Transverse colon (tissue), 4 donors: Measurements from ENCODE around the gene SMARCA1. TPM values are rescaled to one million over a fixed set of nuclear protein-coding genes. Genes with fewer than 3 reads are reported as not detected.

Experiments
- DNase-seq: peaks from one replicate; pipeline ENCODE4 v3.0.0-alpha.2; 2019
- H3K27ac ChIP-seq, 4 donors: fragments of 200-600 bp; sonication (generic); 2 replicates each; pipeline ENCODE4 v1.5.1; 2016 to 2018; ENCODE audit warnings: inconsistent platforms in 4 of 4
- H3K27me3 ChIP-seq: fragments of 200-600 bp; sonication (generic); 2 replicates; pipeline ENCODE4 v1.5.1; 2017; ENCODE audit warnings: inconsistent platforms
- H3K36me3 ChIP-seq, 4 donors: fragments of 200-600 bp; sonication (generic); 2 replicates each; pipeline ENCODE4 v1.5.1; 2017 to 2019; ENCODE audit warnings: inconsistent platforms in 4 of 4
- H3K4me1 ChIP-seq, 4 donors: fragments of 200-600 bp; sonication (generic); 2 replicates each; pipeline ENCODE4 v1.5.1; 2017 to 2020; ENCODE audit warnings: inconsistent platforms in 4 of 4
- H3K4me3 ChIP-seq, 4 donors: fragments of 200-600 bp; sonication (generic); 1 replicate in 1 of 4; 2 replicates in 3 of 4; pipeline versions ENCODE4 v1.5.1 to v1.6.1; 2017 to 2019; ENCODE audit warnings: inconsistent platforms in 4 of 4
- H3K9me3 ChIP-seq, 2 donors: fragments of 200-600 bp; sonication (generic); 2 replicates each; pipeline ENCODE4 v1.5.1; 2017 to 2019; ENCODE audit warnings: inconsistent platforms in 2 of 2
- CTCF ChIP-seq, 5 experiments: fragments of 200-600 bp in 3 of 5; fragments of 450-650 bp in 2 of 5; sonication (generic) in 3 of 5; IDR thresholded peaks; 1 replicate in 2 of 5; 2 replicates in 3 of 5; pipeline ENCODE4 v1.5.1; 2016 to 2017; ENCODE audit warnings: antibody characterized with exemption in 5 of 5, inconsistent platforms in 3 of 5, mild to moderate bottlenecking in 2 of 5, moderate library complexity in 1 of 5
- EP300 ChIP-seq: sonication (generic); formaldehyde crosslinking; IDR thresholded peaks from one replicate; pipeline ENCODE4 v1.6.1; 2017; ENCODE audit warnings: antibody characterized with exemption, low read depth
- POLR2A ChIP-seq: fragments of 450-650 bp; IDR thresholded peaks from one replicate; pipeline ENCODE4 v1.6.1; 2016; ENCODE audit warnings: antibody characterized with exemption, mild to moderate bottlenecking, moderate library complexity
- POLR2AphosphoS5 ChIP-seq, 3 donors: sonication (generic); formaldehyde crosslinking; IDR thresholded peaks; one replicate each; pipeline ENCODE4 v1.6.1; 2016; ENCODE audit warnings: antibody characterized with exemption in 3 of 3
- WGBS, 2 donors: methylation state at CpG; one replicate each; pipeline ENCODE4 v1.1.5; 2018; ENCODE audit warnings: low coverage in 1 of 2; 5-methylcytosine and 5-hydroxymethylcytosine counted together
- in situ Hi-C, 4 donors: fragments of 200-750 bp; cut with MboI; loops; one replicate each; pipeline versions ENCODE4 v1.15.0 to v1.15.1; 2017; ENCODE audit warnings: low sequenced_read_pairs in 3 of 4, low pct_ligation_motif_present in 1 of 4, low pct_unique_long_range_greater_than_20kb in 1 of 4
- intact Hi-C: fragments of 100-400 bp; cut with DNase I; formaldehyde crosslinking; loops from one replicate; pipeline ENCODE4 v1.15.1; 2023; ENCODE audit warnings: low total_unique reads
- total RNA-seq, 4 donors: library from RNA; depleted of rRNA; stranded (reverse); fragments of >200 nt; gene quantifications; one replicate each; pipeline ENCODE4 v1.1.0, GENCODE V29; 2016

Gene SMARCA1
- total RNA-seq, 4 donors from 2014 or later, result 5.9 to 16.1 (median 13.2) TPM

- in situ Hi-C loops, result no loop called here
- TF ChIP-seq POLR2AphosphoS5 (IDR thresholded peaks at IDR 0.05) (no peak), EP300 (no peak)
- Histone ChIP-seq H3K27ac (peak overlapping the region; percentile 73 to 88 (median 87)), H3K4me3 (peak overlapping the region; percentile 48 to 66 (median 56)), H3K27me3 (peaks cover 11% of the 10 kb centered on the region), H3K4me1 (peaks cover 0 to 4% (median 0%) of the 10 kb centered on the region in 4 donors), H3K36me3 (no peaks in the 10 kb centered on the region), H3K9me3 (no peaks in the 10 kb centered on the region)
- intact Hi-C loops, result no loop called here
- peak; percentile 31 for DNase-seq
- WGBS, 2 donors, result 0 to 49% methylated on average over 11 to 49 of the region's 56 CpGs
These were observed 859 bp downstream of the SMARCA1 start for GRCh38 chrX:129522184-129523078.

GRCh38 chrX:129520151-129520550 lies 3.1 kb downstream of the SMARCA1 start:
- peaks cover 0 to 4% (median 0%) of the 10 kb centered on the region in 4 donors for H3K4me1 ChIP-seq
- 63 to 100% methylated on average over 1 to 3 of the region's 3 CpGs for whole genome bisulfite sequencing, 2 donors
- DNase-seq, result no peak
- in situ Hi-C loops, result no loop called here
- no peaks in the 10 kb centered on the region for H3K36me3 ChIP-seq
- H3K27me3 ChIP-seq, result peaks cover 11% of the 10 kb centered on the region
- H3K9me3 ChIP-seq, result no peaks in the 10 kb centered on the region
- intact Hi-C loops, result no loop called here
- H3K27ac ChIP-seq, result no peak overlapping the region
- no peak overlapping the region for H3K4me3 ChIP-seq
- TF ChIP-seq CTCF (IDR thresholded peaks at IDR 0.05), result no peak
- no peak for TF ChIP-seq EP300
- TF ChIP-seq POLR2AphosphoS5 (IDR thresholded peaks at IDR 0.05), result no peak

- no peak for TF ChIP-seq EP300
- TF ChIP-seq POLR2A, result no peak
- TF ChIP-seq CTCF (IDR thresholded peaks at IDR 0.05), result no peak
- no peak for TF ChIP-seq POLR2AphosphoS5 (IDR thresholded peaks at IDR 0.05)
- no peak for DNase-seq
- Histone ChIP-seq H3K27ac (no peak overlapping the region), H3K9me3 (no peaks in the 10 kb centered on the region), H3K4me3 (no peak overlapping the region), H3K27me3 (no peaks in the 10 kb centered on the region), H3K36me3 (no peaks in the 10 kb centered on the region), H3K4me1 (no peaks in the 10 kb centered on the region)
- intact Hi-C loops (no loop called here), in situ Hi-C loops (no loop called here)
- 72 to 100% methylated on average over 3 of the region's 3 CpGs for WGBS, 2 donors
These were observed 6.9 kb downstream of the SMARCA1 start for GRCh38 chrX:129516402-129516801.

GRCh38 chrX:129512409-129512808 lies 10.9 kb downstream of the SMARCA1 start:
- no peak for DNase-seq
- no peaks in the 10 kb centered on the region for H3K36me3 ChIP-seq
- H3K27me3 ChIP-seq, result no peaks in the 10 kb centered on the region
- no peaks in the 10 kb centered on the region for H3K4me1 ChIP-seq
- no peak overlapping the region for H3K4me3 ChIP-seq
- intact Hi-C loops (no loop called here), in situ Hi-C loops (no loop called here)
- TF ChIP-seq EP300 (no peak), POLR2A (no peak), POLR2AphosphoS5 (IDR thresholded peaks at IDR 0.05) (no peak), CTCF (IDR thresholded peaks at IDR 0.05) (no peak)
- WGBS, 2 donors, result 64 to 83% methylated on average over 2 of the region's 2 CpGs
- H3K9me3 ChIP-seq, result no peaks in the 10 kb centered on the region
- no peak overlapping the region for H3K27ac ChIP-seq
